Measurements from ENCODE around the gene B4GALT1.

- TF ChIP-seq CTCF (IDR thresholded peaks at IDR 0.05) (no peak), EZH2 (IDR thresholded peaks at IDR 0.05) (no peak)
These were observed 41.7 kb downstream of the B4GALT1 start for GRCh38 chr9:33125461-33125860.

Data from neural progenitor cell (in vitro differentiated cells).